ENCODE data around the gene SPON1. TPM values are rescaled to one million over a fixed set of nuclear protein-coding genes. Genes with fewer than 3 reads are reported as not detected.
"Not testable (repeated sequence)": the region's sequence is repeated elsewhere in the genome, so short reads cannot be mapped to it uniquely, and the experiment has no call there.

The SPON1 gene
- total RNA-seq, 2 donors from 2014 or later: 9.3 to 26.7 TPM

GRCh38 chr11:14275076-14275475, 312.6 kb downstream of the SPON1 start:
- no peak for TF ChIP-seq CTCF (IDR thresholded peaks at IDR 0.05)
- no peak for TF ChIP-seq POLR2A (IDR thresholded peaks at IDR 0.05)
- ATAC-seq: no peak

GRCh38 chr11:14278869-14279268, 316.3 kb downstream of the SPON1 start:
- H3K9me3 ChIP-seq; intact Hi-C loops (cut with DNase I): not testable (repeated sequence)
- WGBS, 2 donors: 85% methylated on average over 1 of the region's 1 CpG; no CpG with 5 or more reads in 1 of the 2 donors

More at GRCh38 chr11:14275076-14275475, 312.6 kb downstream of the SPON1 start:
- Histone ChIP-seq H3K9me3 (no peaks in the 10 kb centered on the region), H3K27me3 (no peaks in the 10 kb centered on the region), H3K36me3 (replicated peaks in 1 of 2; ENCODE audit: insufficient read depth in 1 of 2, low read depth in 2 of 2) (no peaks in the 10 kb centered on the region), H3K4me1 (no peaks in the 10 kb centered on the region), H3K27ac (no peak overlapping the region), H3K4me3 (no peak overlapping the region)
- DNase-seq: no peak
- intact Hi-C loops (cut with DNase I): no loop called here

GRCh38 chr11:14288189-14288935, 325.8 kb downstream of the SPON1 start:
- H3K27me3 ChIP-seq: no peaks in the 10 kb centered on the region
- no peak for ATAC-seq
- no peak overlapping the region for H3K27ac ChIP-seq
- intact Hi-C loops (cut with DNase I): no loop called here
- no peaks in the 10 kb centered on the region for H3K36me3 ChIP-seq (replicated peaks in 1 of 2; ENCODE audit: insufficient read depth in 1 of 2, low read depth in 2 of 2)
- no peak for DNase-seq
- H3K9me3 ChIP-seq: no peaks in the 10 kb centered on the region
- H3K4me1 ChIP-seq: no peaks in the 10 kb centered on the region
- 76 to 82% methylated on average over 2 of the region's 2 CpGs for WGBS, 2 donors
- no peak overlapping the region for H3K4me3 ChIP-seq
- TF ChIP-seq CTCF (IDR thresholded peaks at IDR 0.05): no peak
- no peak for TF ChIP-seq POLR2A (IDR thresholded peaks at IDR 0.05)

More at GRCh38 chr11:14278869-14279268, 316.3 kb downstream of the SPON1 start:
- not testable (repeated sequence) for H3K27me3 ChIP-seq; H3K4me3 ChIP-seq; H3K27ac ChIP-seq; ATAC-seq; H3K36me3 ChIP-seq (replicated peaks in 1 of 2; ENCODE audit: insufficient read depth in 1 of 2, low read depth in 2 of 2); H3K4me1 ChIP-seq; DNase-seq

DNA sequence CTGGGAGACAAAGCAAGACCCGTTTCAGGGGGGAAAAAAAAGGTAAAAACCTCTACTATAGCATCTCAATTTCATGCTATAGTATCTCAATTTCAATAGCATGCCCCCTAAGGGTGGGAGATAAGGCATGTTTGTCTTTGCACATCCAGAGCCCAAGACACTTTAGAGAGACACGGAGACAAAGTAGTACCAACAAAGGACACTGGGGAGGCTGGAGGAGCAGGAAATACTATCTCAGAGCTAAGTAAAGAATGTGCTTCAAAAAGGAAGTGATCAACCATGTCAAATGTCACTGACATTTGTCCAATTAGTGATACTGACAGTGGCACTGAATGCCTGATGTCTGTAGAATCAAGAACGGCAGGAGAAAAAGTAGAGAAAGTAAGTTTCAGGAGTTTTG, 327.9 kb downstream of the SPON1 start:
- TF ChIP-seq CTCF (IDR thresholded peaks at IDR 0.05) (no peak), POLR2A (IDR thresholded peaks at IDR 0.05) (no peak)
- no peak for ATAC-seq
- no peak overlapping the region for H3K27ac ChIP-seq
- no peak overlapping the region for H3K4me3 ChIP-seq
- no peaks in the 10 kb centered on the region for H3K27me3 ChIP-seq
- WGBS, 2 donors: 88 to 90% methylated on average over 3 of the region's 3 CpGs
- H3K36me3 ChIP-seq (replicated peaks in 1 of 2; ENCODE audit: insufficient read depth in 1 of 2, low read depth in 2 of 2): no peaks in the 10 kb centered on the region
- intact Hi-C loops (cut with DNase I): no loop called here
- no peaks in the 10 kb centered on the region for H3K9me3 ChIP-seq
- no peak for DNase-seq
- no peaks in the 10 kb centered on the region for H3K4me1 ChIP-seq

GRCh38 chr11:14299921-14300320, 337.4 kb downstream of the SPON1 start:
- DNase-seq (no peak), ATAC-seq (no peak)
- H3K9me3 ChIP-seq: no peaks in the 10 kb centered on the region
- peaks cover 6% of the 10 kb centered on the region for H3K4me1 ChIP-seq
- intact Hi-C loops (cut with DNase I): loop anchor here (10.0 kb wide), 1 partner anchor 155 kb away; no protein-coding TSS in a partner anchor
- no peak overlapping the region for H3K4me3 ChIP-seq
- TF ChIP-seq POLR2A (IDR thresholded peaks at IDR 0.05) (no peak), CTCF (IDR thresholded peaks at IDR 0.05) (no peak)
- H3K27ac ChIP-seq: no peak overlapping the region
- no peaks in the 10 kb centered on the region for H3K36me3 ChIP-seq (replicated peaks in 1 of 2; ENCODE audit: insufficient read depth in 1 of 2, low read depth in 2 of 2)
- 65 to 93% methylated on average over 1 of the region's 1 CpG for WGBS, 2 donors
- H3K27me3 ChIP-seq: no peaks in the 10 kb centered on the region
